Measurements from ENCODE around the gene WHRN.

Gene WHRN

DNA sequence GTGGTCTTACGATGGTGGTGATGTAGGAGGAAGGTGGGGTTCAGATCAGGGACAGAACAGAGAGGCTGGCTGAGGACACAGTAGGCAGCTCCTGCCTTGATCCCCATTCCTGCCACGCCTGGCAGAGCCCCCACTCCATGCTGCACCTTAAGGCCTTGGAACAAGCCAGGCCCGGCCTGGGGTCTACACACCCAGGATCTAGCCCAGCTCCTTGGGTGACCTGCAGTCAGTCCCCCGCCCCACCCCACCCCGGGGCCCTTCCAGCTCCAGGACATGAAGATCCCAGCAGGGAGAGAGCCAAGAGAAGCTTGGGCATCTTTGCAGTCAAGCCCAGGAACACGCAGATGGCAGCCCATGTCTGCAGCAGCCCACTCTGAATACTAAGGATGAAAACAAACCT, 34.7 kb downstream of the WHRN start:
- DNase-seq (ENCODE audit: low spot score) = no peak

DNA sequence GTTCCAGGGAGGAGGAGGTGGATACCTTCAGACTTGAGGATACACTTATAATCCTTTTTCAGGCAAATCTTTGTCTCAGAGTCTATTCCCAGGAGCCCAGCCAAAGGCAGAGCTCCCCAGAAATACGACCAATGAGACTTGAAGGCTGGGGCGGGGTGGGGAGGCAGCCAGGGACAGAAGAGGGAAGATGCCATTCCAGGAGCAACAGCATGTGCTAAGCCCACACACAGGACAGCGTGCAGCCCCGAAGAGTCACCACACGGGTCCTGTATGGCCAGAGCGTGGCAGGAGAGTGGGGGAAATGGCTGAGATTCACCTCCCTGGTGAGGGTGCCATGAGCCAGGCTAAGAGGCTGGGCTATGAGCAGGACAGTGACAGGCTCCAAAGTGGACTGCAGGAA, 35.2 kb downstream of the WHRN start:
- no peak for DNase-seq (ENCODE audit: low spot score)

DNA sequence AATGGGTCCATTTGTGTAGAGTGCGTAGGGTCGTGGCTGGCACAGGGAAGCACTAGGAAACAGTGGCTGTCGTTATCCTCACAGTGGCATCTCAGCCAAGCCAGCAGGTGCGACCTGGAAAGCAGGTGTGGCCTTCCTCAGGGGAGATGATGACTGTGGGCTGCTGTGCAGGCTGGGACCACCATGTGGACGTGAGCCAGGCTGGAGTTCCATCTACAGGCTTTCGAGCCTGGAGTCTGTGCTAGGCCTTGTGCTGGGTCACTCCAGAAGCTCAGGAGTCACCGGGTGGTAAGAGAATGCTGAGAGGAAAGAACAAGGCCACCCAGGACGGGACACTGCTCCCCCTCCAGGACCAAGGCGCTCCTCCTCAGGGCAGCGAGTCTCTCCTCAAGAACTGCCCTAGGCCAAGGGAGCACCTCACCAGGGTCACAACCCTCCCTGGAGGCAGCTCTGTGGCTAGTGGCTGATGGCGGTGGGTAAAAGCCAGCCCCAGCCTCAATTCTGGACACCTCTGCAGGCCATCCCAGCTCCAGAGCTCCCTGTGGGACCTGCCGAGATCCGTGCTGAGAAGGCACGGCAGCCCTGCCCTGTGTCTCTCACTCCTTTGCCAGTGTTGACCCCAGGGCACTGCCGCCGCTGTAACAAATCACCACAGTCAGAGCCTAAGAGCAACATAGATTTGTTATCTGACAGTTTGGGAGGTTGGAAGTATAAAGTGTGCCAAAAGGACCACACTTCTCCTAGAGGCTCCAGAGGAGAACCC, 36.0 kb downstream of the WHRN start:
- DNase-seq (ENCODE audit: low spot score) = no peak

DNA sequence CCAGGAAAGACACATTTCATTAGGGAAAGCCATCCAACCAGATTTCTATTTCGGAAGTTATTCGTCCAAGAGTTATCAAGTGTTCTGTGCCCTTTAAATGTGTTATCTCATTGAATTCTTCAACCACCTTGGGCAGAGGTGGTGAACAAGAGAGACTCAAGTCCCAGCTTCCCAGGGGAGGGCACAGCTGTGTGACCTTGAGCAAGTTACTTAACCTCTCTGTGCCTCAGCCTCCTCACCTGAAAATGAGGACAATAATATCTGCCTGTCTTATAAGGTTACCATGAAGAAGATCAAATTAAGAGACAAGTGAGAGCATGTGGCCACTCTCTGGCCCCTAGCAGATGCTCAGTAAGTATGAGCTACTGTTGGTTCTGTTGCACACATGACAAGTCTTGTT, 37.4 kb downstream of the WHRN start:
- no peak for DNase-seq (ENCODE audit: low spot score)

DNA sequence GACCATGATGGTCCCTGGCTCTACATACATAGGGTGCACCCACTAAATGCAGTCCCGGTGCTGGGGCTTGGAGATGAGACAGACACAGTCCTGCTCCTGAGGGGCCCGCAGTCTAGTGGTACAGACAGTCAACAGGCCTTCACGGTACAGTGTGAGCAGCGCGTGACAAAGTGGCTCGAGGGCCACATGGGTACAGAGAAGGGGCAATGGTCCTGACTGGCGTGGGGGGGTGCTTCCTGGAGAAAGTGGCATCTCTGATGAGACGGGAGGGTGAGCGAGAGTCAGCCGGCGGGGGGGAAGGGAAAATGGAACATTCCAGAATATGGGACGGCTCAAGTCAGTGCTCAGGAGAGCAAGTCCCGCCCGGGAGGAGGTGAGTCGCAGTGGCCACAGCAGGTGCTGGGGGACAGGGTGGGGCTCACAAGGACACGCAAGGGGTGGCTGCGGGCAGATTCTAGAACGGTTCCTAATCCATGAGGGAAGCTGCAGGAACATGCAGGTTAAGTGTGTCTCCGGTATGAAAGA, 38.0 kb downstream of the WHRN start:
- no peak for DNase-seq (ENCODE audit: low spot score)

DNA sequence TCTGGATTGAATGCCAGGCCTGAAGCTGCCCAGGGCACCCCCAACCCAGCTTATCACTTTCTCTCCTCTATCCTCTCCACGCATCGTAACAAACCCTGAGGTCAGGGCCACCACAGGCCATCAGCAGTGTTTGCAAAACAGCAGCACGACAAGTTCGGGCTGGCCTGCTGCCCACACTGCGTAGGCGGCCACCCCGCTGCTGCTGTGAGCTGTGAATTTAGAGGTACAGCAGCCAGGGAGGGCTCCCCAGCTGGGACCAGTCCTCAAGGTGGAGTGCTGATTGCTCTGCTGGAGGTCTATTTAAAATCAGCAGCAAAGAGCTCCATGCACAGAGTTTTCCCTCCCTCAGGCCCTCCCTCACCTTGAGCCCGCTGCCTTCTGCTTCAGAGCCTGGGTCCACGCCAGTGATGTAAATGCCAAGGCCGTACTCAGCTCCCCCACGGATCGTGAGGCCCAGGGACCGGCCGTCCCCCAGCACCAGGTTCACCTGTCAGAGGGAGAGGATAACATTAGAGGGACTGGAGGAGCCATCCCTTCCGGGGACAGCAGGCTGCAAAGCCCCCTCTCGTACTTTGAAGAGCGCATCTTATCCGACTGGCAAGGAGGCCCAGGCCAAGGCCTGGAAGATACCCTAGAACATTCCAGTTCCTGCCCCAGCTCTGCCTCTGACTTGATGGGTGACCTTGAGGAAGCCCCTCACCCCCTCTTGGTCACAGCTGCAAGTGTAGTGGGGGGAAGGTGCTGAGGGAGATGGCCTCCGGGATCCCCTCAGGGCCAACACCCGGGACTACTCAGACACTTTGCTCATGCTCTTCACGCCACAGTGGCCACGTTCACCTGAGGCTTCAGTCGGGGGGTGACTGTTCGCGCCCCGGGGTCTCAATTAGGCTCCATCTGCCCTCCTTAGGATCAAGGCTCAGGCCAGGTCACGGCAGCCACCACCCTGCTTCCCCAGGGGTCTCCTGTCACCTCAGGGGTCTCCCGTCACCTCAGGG, 39.1 kb downstream of the WHRN start:
- no peak for DNase-seq (ENCODE audit: low spot score)

DNA sequence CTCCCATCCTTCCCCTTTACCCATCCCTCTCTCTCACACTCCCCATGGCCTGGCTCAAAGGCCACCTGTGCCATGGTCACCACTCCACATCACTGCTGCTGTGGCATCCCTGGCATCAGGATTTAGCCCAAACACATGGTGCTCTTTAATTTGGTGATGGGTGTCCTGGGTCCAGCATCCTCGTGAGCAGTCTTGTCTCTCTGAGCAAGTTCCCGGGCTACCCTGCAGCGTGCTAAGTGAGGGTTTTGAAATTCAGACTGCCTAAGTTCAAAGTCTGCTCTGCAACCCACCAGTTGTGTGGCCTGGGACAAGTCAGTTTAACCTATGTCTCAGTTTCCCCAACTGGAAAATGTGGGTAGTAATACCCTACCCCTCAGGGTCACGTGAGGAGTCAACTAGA, 39.9 kb downstream of the WHRN start:
- no peak for DNase-seq (ENCODE audit: low spot score)

DNA sequence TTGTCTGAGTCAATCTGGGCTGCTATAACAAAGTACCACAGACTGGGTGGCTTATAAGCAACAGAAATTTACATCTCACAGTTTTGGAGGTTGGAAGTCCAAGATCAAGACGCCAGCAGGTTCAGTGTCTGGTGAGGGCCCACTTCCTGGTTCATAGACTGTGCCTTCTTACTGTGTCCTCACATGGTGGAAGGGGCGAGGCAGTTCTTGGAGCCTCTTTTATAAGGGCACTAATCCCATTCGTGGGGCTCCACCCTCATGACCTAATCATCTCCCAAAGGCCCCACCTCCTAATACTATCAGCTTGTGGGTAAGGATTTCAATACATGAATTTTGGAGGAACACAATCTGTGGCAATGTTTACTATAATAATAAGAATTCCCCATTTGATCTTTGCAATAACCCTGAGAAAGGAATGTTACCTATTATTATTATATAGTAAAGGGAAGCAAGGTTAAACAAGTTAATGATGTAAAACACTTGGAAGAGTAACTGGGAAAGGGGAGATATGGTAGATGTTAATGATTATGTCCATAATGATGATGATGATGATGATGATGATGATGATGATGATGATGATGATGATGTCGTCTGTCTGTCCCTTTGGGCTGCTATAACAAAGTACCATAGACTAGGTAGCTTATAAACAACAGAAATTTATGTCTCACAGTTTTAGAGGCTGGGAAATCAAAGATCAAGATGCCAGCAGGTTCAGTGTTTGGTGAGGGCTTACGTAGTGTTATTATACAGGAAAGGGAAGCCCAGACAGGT, 40.8 kb downstream of the WHRN start:
- no peak for DNase-seq (ENCODE audit: low spot score)

DNA sequence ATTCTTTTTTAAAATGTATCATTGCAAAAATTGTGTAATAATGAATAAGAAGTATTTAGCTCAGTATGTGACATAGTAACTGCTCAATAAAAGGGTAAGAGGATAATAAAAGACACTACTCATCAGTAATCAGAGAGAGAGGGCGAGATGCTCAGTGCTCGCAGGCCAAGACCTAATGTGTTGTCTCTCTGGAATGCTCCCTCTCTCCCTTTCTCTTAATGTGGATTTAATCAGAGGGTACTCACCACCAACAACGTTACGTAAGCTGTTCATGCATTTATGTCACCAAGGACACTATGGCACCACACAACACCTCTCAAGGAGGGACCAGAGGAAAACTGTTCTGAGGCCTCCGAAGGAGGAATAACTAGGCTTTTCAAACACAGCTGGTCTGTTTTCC, 42.5 kb downstream of the WHRN start:
- no peak for DNase-seq (ENCODE audit: low spot score)

DNA sequence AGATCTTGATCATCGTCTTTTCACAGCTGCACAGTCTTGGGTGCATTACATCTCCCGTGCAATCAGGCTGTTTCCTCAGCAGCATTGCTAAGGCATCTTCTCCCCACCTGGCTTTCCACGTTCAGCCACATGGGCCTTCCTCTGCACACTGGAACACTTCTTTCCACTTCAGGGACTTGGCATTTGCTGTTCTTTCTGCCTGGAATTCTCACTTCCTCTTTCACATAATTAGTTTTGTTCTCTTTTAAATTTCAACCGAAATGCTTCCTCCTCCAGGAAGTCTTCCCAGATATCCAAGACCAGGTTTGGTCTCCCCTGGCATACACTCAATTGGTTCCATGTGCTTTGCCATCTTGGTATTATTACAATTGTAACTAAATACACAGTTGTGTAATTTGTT, 43.8 kb downstream of the WHRN start:
- no peak for DNase-seq (ENCODE audit: low spot score)

DNA sequence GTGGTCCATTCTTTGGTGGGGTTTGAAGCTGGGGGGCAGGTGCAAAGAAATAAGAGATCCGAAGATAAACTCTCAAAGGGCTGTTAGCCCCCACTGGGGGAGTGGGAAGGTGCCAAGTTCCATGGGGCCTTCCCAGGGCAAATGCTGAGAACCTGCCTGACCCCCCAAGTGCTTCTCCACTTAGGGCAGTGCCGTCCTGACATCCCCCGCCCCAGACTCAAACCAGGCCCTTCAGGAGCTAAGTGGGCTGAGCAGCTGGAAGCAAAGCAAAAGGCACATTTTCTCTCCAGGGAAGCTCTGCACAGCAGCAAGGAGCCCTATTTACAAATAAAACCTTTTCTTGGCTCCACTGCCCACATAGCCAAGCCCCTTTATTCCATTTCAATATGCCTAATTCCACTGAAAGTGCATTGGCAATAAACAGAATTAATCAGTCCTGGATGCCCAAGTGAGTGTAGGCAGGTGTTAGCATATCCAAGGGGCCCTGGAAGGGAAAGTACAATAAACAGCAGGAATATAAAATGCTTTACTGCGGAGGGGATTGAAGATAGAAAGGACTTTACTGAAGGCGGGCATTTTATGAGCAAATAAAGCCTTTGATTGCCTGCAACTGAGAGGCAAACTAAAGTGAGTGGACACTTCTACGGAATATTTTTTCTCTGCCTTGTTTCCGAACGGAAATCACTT, 44.6 kb downstream of the WHRN start:
- DNase-seq (ENCODE audit: low spot score) = no peak

DNA sequence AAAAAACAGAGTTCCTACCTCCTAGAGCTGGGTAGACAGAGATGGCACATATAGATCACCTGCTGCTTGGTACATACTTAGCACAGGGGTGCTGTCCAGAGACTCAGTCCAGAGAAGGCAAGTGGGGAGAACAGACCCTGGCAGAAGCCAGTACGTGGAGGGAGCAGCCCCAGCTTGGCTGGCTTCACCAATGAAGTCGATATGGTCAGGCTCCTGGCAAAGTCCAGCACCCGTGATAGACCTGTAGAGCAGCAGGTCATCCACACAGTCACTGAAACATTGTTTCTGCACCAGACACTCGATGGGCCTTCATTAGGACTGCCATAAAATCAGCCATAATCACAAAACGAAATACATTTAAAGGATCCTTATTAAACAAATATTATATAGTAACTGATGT, 45.8 kb downstream of the WHRN start:
- DNase-seq (ENCODE audit: low spot score) = no peak

DNA sequence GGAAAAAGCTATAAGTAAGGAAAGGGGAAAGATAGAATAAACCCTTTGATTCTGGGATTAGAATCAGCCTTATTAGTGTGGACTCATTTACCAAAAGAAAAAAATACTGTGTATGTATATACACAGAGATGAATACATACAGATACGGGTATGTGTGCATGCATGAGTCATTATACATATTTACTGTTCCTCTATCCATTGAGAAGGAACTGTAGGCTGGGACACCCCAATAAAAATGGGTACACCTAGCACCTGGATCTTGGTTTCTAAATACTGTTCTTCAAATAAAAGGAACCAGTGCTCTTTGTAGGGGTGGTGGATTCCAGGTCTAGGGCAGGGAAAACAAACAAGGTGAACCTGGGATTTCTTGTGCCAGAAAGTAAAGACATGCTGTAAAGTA, 48.3 kb downstream of the WHRN start:
- no peak for DNase-seq (ENCODE audit: low spot score)

DNA sequence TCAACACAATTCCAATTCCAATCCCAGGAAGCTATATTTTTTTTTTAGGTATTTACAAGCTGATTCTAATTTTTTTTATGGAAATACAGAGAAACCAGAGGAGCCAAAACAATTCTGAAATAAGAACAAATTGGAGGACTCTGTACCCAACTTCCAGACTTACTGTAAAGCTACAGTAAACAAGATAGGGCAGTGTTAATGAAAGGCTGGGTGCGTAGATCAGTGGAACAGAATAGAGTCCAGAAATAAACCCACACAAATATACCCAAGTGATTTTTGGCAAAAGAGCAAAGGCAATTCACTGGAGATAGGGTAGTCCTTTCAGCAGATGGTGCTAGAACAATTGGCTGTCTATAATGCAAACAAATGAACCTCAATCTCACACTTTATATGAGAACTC, 50.6 kb downstream of the WHRN start:
- DNase-seq (ENCODE audit: low spot score) = no peak

DNA sequence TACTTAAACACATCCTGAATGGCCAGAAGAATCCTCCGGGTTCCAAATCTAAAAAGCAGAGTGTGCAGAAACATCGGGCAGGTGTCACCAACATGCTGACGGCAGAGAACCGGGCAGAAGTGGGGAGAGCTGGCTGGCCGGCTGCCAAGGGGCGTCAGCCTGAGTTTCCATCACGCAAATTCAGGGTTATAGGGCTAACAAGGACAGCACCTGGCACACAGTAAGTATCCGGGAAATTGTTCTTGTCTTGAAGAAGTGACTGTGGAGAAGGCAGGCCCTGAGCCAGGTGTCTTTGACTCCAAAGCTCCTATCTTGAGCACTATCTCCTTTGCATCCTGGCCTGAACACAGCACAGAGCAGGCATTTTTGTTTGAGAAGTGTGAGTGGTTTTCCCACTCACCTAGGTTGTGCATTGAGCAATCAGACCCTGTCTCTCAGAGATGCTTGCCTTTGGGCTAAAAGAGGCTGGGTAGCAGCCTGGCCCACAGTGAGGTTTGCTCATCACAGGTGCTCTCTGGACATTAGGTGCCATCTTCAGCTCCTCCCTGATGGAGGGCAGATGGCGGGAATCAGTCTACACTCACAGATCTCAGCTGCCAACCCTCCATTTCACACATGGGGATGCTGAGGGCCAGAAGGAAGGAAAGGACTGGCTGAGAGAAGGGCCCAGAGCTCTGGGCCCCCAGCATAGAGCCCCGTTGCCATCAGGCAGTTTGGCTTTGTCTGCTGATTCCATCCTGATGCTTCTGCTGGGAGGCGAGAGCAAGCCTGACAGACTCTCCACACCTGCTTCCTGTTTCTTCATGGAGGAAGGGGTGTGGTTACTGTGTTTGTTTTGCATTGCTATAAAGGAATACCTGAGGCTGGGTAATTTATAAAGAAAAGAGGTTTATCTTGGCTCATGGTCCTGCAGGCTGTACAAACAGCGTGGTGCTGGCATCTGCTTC, 52.8 kb downstream of the WHRN start:
- DNase-seq (ENCODE audit: low spot score) = no peak

DNA sequence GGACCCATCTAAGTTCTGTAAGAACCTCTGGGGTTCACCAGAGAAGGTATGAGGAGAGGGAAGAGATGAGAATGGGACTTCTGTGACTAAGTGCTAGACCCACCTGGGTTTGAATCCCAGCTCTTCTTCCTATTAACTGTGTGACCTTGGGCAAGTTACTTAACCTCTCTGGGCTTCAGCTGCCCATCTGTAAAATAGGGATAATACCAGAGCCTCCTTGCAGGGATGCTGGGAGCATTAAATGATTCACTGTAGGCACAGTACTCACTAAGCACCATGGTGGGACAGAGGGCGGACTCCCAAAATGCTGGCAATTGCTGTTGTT, 53.6 kb downstream of the WHRN start:
- DNase-seq (ENCODE audit: low spot score) = no peak

DNA sequence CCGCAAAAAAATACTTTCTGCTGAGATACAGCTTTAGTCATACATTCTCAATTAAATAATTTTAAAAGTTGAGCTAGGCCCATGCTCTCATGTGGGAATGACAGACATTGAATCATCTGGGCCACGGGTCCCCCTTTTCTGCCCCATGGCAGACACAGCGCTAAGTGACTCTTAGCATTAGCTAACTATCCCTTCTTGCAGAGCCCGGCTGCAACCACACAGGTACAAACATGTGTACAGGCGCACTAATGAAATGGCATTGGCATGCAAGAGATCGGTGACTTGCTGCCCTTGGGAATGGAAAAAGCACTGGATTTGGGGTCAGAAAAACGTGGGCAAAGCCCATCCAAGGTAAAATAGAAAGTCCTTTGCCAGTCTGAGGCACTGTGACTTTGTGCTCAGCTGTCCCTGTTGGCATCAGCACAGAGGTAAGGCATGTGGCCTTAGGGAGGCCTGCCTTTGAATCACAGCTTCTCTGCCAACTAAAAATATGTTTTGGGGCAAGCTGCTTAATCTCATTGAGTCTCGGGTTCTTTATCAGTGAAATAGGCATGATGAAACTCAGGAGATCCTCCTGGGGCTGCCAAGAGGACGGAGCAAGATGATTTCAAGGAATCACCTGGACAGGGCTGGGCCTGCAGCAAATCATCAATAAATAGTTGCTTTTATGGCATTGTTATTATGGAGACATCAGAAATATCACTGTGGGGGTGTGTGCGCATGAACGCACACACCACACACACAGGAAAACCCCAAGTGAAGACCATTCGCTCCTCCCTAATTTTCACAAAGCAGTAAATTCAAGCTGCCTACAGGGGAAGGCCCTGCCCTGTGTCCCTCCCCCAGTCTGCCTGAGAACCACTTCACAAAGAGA, 54.2 kb downstream of the WHRN start:
- DNase-seq (ENCODE audit: low spot score) = no peak

DNA sequence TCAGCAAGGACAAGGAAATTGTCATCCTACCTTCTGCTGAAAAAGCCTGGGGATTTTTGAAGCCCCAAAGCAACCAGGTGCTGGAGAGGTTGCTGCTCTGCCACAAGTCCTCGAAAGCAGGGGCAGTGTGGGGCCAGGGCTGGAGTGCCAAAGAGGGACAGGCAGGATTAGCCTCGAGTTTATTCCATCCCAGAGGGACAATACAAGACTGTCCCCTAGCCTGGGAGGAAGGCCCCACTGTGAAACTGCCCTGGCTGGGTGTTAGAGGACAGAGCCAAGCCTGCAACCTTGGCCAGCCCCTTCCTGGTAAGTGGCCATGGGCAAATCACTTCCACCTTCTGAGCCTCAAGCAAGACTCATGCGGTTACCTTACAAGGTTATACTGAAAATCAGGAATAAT, 55.1 kb downstream of the WHRN start:
- DNase-seq (ENCODE audit: low spot score) = no peak

DNA sequence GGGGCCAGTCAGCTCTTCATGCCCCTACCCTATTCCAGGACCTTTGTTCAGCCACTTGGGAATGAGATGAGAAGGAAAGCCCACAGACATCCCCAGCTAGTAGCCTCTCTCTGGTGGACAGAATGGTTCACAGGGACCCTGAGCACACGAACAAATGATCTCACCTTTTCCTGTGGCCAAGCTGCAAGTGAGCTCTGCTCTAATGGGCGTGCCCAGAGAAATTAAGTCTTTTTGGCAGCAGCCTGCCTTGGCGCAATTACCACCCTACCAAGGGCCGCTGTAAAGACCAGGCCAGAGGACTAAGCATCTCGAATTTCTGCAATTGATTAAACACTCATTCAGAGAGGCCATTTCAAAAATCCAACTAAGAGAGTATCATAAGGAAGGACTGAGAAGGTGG, 56.0 kb downstream of the WHRN start:
- no peak for DNase-seq (ENCODE audit: low spot score)

DNA sequence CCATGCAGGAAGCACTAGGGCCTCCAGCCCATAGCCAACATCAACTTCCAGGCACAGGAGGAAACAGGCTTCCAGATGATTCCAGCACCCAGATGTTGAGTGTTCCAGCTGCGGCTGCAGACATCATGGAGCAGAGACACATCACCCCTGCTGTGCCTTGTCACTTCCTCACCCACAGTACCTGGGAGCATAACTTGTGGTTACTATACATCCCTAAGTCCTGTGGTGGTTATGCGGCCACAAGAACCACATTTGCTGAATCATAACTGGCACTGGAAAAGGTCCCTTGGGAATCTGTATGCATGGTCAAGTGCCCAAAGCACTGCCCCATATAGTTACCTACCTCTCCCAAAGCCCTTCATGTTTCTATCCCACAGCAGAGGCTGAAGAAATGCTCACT, 56.6 kb downstream of the WHRN start:
- DNase-seq (ENCODE audit: low spot score) = no peak
